DOHH2 (cell line): ENCODE results near the gene ELF1.
"Not testable (repeated sequence)": the region's sequence is repeated elsewhere in the genome, so short reads cannot be mapped to it uniquely, and the experiment has no call there.

Experiments
- CTCF ChIP-seq: fragments of 200-600 bp; sonication (generic); IDR thresholded peaks from one replicate; pipeline ENCODE4 v1.5.1; 2014; ENCODE audit warnings: antibody characterized with exemption, mild to moderate bottlenecking, low read depth, low read length; ENCODE audit not compliant: poor library complexity, severe bottlenecking
- EZH2phosphoT487 ChIP-seq: fragments of 200-600 bp; sonication (generic); IDR thresholded peaks from 2 replicates; pipeline ENCODE4 v1.6.1; 2017; ENCODE audit warnings: borderline replicate concordance, mild to moderate bottlenecking, antibody characterized with exemption, low read length, moderate library complexity, mixed read lengths

DNA sequence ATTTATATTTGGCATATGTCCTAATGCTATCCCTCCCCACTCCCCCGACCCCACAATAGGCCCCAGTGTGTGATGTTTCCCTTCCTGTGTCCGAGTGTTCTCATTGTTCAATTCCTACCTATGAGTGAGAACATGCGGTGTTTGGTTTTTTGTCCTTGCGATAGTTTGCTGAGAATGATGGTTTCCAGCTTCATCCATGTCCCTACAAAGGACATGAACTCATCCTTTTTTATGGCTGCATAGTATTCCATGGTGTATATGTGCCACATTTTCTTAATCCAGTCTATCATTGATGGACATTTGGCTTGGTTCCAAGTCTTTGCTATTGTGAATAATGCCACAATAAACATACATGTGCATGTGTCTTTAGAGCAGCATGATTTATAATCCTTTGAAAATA, 23.3 kb upstream of the ELF1 start:
- not testable (repeated sequence) for TF ChIP-seq CTCF, EZH2phosphoT487
